HG02973 (cell line): ENCODE measurements around the gene IGFL1.
"Not testable (repeated sequence)": the region's sequence is repeated elsewhere in the genome, so short reads cannot be mapped to it uniquely, and the experiment has no call there.

Experiments used
- ATAC-seq: cut with Tn5 transposase; IDR thresholded peaks from one replicate; pipeline ENCODE4 v1.9.1; 2021; ENCODE audit warnings: moderate library complexity; ENCODE audit not compliant: unreplicated experiment

The IGFL1 gene

DNA sequence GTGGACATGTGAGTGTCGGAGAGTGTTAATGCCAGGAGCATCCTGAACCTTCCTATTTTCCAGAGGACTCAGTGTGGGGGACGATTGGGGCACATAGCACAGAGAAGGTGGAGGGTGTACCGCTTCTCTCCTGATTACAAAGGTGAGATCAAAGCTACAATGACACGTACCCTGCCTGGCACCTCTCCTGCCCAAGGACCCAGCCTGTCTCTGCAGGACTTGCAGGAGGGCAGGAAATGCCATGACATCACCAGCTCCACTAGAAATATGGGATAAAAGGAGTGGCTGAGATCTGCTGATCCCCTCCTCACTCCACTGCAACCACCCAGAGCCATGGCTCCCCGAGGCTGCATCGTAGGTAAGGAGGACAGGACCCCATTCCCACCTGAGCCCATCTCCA, at the start of gene IGFL1:
TSS of gene IGFL1 (plus strand) at position 301 of the 400 bp plus-strand sequence. CDS start at position 334, 33 bp downstream.
- no peak for ATAC-seq

DNA sequence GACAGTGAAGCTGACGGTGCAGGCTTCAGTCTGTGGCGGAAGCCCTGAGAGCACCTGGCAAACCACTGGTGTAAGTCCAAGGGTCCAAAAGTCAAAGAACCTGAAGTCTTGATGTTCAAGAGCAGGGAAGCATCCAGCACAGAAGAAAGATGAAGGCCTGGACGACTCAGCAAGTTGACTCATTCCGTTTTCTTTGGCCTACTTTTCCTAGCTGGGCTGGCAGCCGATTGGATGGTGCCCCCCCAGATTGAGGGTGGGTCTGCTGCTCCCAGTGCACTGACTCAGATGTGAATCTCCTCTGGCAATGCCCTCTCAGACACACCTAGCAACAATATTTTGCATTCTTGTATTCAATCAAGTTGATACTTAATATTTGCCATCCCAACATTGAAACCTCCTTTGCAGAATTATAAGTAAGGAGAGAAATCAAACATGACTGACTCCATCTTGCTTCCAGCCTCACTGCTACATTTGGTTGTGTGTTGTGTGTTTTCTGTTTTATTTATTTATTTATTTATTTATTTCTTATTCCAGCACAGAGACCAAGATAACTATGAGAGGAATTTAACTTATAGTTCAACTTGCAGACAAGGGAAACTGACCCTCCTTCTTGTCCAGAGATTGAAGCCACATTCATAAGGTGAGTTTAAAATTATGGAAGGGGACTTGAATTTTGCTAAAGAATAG, 48.7 kb upstream of the IGFL1 start:
- no peak for ATAC-seq

DNA sequence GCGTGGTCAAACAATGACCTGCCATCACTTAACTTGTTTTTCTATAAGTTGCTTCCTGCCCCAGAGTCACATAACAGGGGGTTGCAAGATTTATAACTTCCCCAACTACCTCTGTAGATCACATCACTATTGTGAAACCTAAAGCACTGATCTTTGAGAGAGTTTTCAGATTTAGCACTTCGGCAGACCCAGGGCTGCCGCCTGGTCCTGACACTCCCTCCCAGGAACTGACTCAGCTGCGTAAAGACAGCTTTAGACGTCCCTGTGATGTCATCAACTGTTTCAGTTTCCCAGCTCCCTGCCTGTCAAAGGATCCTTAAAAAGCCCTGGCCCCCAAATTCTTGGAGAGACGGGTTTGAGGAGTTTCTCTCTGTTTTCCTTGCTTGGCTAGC, 48.2 kb upstream of the IGFL1 start:
- ATAC-seq, result no peak

DNA sequence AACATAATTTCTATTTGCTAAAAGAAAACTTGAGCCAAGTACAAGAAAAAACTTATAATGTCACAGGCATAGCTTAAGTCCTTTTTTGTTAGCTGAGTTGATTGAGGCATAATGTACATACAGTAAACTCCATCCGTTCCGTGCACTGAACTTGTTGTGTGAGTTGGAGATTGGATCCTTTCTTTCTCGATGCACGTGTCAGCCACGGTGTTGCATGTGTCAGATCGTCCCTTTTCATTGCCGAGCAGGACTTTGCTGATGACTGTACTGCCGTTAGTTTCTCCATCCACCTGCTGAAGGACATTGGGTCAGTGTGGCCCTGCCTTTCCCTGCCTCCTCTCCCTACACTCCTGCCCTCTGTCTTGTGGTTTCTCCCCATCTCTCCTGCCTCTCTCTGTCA, 47.1 kb upstream of the IGFL1 start:
- no peak for ATAC-seq

DNA sequence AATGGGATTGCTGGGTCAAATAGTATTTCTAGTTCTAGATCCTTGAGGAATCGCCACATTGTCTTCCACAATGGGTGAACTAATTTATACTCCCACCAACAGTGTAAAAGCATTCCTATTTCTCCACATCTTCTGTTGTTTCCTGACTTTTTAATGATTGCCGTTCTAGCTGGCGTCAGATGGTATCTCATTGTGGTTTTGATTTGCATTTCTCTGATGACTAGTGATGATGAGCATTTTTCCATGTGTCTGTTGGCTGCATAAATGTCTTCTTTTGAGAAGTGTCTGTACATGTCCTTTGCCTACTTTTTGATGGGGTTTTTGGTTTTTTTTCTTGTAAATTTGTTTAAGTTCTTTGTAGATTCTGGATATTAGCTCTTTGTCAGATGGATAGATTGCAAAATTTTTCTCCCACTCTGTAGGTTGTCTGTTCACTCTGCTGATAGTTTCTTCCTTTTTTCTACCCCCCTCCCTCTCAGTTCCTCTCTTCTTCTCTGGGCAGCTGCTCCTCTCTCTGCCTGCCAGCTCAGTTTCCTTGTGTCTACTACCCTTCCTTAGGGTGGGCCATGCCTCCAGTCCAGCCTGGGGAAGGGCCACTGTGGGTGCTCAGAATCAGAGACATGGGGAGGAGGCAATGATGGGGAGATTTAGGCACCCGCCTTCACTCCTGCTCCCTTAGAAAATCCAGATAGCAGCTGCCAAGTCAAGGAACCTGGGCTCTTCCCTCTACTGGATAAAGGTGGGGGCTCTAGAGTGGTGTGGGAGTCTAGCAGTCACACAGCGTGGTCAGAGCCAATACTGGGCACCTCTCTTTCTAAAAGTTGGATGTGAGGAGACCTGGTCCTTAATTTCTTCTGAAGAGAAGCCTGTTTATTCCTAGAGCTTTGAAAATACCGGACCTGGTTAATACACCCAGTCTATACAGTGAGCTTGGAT, 44.5 kb upstream of the IGFL1 start:
- not testable (repeated sequence) for ATAC-seq

DNA sequence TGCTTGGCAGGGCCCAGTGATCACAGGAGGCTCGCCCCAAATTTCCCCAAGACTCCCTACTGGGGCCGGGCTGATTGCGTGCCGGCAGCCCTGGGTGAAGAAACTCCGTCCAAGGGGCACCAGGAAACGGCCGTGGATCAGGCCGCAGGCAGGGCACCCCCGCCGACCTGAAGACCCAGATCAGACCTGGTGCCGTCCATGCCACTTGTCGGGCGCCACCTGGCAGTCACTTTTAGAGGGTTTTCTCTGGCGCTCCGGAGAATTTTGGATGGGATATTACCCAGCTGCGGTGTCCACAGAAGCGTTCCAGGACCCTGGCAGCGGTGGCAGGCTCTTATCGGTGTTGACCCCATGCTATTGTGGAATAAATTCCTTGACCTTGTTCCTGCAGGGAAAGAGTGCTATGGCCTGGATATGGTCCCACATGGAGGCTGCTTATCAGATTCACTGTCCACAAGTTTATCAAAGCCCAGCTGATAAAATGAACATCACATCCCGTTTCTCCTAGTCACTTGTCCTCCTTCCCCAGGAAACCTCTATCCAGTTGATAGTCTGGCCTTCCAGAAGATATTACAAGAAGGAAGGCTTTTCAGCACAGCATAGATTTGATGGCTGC, 43.3 kb upstream of the IGFL1 start:
- ATAC-seq, result no peak

DNA sequence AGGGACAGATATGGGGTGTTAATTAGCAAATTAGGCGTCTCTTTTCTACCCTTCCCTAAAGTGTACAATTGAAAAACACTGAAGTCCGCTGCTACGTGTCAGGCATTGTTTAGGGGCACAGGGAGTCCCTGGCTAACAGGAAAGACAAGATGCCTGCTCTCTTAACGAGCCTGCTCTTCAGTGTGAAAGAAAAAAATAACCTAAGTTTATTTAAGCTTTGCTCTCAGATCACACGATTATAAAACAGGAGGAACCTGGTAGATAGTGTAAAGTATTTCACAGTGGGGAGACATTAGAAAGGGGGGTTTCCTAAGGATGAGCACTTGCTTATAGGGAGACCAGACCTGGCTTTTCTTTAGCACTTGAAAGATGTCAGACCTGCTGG, 42.8 kb upstream of the IGFL1 start:
- no peak for ATAC-seq

DNA sequence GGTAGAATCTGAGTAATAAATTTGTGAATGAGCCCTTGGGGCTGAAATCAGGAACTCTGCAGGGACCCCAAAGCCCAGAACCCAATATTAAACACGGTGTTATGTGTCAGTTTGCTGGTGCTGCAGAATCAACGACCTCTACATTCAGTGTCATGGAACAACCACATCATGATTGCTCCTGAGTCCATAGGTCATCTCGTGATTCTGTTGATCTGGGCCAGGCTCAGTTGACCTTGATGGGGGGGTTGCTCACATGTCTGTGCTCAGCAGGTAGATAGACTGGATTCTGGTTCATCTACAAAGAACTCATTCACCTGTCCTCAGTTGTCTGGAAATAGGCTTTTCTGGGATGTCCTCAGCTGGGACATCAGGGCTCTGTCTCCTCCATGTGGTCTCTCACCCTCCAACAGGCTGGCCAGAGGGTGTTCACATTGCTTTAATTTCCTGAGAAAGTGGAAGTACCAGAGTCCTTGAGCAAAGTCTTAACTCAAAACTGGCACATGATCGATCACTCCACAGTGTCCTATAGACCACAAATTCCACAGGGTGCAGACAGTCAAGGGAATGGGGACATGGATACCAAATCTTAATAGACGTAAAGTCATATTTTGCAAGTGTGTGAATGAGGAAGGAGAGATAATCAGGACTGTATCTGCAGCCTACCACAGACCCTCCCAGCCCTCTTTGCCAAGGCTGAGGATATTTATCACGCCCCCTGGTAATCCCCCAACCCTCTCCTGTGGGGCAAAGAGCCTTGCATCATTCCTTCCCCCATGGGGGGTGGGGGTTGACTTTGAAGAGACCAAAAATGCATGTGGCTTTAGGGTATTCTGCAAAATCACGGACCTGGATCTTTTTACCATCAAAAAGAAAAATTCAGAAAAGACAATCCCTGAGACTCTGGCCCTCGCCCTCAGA, 39.3 kb upstream of the IGFL1 start:
- ATAC-seq, result no peak

DNA sequence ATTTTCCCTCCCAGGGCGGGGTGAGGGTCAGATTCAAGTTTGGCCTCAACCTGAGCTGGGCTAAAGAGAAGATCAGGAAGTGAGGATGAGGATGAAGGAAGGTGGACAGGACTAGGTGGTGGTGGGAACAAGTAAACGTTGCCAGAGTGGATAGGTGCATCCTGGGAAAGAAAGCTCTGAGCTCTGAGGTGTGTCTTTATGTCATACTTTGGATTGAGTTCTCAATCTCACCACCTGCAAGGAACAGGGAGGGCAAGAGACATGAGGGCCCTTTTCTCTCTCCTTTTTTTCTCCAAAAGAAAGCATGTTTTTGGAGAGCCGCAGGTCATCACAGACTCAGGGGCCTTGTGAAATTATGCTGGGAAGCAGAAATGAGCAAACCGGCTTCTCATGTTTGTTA, 38.2 kb upstream of the IGFL1 start:
- ATAC-seq, result no peak

DNA sequence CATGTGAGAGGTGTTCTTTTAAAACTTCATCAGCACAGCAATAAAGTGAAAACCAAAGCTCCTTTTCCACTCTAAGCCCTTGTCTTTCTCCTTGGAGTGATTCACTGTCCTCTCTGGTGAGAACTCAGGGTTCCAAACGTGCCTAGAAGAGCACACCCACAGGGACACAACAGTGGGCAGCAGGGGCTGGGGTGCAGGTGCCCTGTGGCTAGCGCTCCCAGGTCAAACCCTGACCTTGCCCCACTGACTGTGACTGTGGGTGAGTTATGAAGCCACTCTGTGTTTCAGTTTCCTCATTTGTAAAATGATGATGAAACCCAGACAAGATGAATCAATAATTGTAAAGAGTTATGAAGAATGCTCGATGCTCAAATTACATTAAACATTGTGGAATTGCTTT, 37.6 kb upstream of the IGFL1 start:
- ATAC-seq, result no peak

DNA sequence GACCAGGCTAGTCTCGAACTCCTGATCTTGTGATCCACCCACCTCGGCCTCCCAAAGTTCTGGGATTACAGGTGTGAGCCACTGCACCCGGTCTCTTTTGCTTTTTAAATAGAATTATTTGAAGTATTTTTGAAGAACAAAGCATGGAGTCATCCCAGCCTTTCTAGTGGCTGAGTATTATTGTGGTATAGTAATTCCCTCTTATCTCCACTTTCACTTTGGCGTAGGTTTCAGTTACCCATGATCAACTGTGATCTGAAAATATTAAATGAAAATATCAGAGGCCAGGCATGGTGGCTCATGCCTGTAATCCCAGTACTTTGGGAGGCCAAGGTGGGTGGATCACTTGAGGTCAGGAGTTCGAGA, 36.9 kb upstream of the IGFL1 start:
- ATAC-seq, result not testable (repeated sequence)

DNA sequence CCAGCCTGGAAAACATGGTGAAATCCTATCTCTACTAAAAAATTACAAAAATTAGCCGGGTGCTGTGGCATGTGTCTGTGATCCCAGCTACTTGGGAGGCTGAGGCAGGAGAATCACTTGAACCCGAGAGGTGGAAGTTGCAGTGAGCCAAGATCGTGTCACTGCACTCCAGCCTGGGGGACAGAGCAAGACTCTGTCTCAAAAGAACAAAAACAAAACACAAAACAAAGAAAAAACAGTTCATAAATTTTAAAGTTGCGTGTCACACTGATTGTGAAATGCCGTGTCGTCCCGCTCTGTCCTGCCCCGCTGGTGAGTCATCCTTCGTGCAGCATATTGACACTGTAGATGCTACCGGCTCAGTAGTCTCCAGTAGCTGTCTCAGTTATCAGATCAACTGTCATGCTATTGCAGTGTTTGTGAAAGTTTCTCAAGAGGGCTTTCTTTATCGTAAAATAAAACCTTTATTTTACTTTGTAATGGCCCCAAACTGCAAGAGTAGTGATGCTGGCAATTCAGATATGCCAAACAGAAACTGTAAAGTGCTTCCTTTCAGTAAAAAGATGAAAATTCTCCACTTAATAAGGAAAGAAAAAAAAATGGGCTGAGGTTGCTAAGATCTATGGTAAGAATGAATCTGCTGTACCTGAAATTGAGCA, 36.4 kb upstream of the IGFL1 start:
- no peak for ATAC-seq

DNA sequence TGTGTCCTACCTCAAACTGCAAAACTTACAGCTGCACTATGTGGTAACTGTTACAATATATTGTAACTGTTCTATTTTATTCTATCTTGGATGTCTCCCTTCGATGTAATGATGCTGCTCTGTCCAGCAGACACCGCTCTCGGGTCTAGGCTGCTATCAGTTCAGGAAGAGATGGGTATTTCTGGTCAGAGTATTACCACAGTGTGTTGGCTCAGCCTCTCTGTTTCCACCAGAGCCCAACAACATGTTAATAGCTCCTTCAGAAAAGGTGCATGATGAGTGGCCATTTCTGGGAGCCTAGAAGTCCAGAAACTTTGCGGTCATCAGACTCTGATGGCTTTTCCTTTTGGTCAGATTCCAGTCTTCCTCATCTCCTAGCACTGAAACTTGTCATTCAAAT, 35.9 kb upstream of the IGFL1 start:
- no peak for ATAC-seq

DNA sequence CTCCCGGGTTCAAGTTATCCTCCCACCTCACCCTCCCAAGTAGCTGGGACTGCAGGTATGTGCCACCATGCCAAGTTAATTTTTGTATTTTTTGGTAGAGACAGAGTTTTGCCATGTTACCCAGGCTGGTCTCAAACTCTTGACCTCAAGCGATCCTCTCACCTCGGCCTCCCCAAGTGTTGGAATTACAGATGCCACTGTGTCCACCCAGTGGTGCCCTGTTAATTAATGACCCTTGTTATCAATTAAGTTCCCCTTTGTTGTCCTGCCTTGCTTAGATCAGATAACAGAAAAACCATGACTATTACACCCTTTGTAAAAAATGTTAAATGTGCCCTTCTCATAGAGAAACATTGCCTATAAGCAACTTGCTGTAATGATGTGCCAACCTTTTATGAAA, 34.4 kb upstream of the IGFL1 start:
- ATAC-seq, result no peak

DNA sequence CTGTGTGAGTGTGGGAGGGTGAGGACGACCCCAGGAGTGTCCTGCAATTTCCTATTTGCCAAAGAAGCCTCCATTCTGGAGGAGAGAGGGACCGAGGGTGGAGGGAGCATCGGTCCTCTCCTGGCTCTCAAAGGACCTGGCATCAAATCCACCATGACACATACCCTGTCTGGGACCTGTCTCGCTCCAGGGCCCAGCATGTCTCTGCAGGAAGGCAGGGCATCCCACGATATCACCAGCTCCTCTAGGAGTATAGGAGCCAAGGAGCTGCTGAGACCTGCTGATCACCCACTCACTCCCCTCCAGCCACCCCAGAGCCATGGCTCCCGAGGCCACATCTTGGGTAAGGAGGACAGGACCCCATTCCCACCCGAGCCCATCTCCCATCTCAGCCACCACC, 33.6 kb upstream of the IGFL1 start:
- not testable (repeated sequence) for ATAC-seq

DNA sequence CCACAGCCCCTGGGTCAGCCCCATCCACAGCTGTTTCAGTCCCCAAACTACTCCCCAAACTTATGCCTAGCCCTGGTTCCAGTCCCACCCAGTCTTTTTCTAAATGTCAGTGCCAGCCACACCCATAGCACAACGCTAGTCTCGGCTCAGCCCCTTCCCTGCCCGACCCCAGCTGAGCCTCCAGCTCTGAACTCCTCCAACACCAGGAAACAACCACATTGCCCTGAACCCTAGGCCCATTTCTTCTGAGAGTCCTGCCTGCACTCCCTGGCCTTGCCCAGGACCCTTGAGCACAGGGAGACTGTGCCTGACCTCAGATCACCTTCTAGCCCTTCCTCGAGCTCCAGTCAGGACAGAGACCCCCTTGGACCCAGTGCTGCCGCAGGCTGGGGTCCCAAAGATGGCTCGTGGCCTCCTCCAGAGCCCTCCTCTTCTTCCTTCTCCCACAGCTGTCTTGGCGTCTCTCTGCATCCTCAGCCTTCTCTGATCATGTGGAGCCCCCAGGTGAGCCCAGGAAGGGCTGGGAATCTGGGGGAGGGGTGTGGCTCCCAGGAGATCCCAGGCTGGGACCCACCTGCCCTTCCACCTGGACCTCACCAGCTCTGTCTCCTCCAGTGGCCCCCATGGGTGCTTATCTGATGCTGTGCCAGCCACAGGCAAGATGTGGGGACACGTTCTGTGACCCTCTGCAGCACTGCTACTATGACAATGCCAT, 33.0 kb upstream of the IGFL1 start:
- no peak for ATAC-seq

DNA sequence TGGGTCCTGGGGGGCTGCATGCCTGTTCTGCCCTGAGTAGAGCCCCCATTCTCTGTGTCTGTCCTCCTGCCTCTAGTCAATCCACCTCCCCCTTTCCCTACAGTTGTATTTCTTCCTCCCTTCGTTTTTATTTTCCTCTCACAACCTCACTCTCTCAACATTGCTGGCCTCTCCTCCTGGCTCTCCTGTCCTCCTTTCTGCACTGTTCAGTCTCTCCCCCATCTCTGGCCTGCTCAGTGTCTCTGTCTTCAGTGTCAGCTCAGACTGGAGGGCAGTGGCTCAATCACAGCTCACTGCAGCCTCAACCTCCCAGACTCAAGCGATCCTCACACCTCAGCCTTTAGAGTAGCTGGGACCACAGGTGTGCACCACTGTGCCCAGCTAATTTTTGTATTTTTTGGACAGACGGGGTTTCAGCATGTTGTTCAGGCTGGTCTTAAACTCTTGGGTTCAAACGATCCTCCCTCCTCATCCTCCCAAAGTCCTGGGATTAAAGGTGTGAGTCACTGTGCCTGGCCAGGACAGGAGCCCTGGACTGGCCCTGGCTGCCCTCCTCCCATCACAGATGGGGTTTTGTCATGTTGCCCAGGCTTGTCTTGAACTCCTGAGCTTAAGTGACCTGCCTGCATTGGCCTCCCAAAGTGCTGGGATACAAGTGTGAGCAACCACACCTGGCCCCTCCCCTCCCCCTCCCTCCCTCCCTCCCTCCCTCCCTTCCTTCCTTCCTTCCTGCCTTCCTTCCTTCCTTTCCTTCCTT, 32.0 kb upstream of the IGFL1 start:
- ATAC-seq, result no peak

DNA sequence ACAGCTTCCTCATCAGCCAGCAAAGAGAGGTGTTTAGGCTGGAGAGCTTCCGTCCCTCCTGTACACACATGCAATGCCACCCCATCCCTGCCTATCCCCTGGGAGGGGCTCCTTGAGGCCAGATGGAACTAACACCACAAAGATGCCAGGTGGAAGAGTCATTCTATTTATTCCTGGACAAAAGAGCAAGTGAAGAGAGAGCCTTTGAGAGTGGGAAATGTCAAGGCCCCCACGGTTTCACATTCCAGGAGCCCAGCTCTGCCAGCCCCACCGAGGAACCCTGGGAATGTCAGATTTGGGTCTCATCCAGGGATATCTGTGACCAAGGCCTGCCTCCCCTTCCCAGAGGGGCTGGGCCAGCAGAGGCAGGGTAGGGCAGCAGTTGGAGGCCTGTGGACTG, 30.8 kb upstream of the IGFL1 start:
- ATAC-seq, result no peak
